Activated CD8-positive, alpha-beta memory T cell treated with anti-CD3 and anti-CD28 coated beads, Interleukin-2, amount 50 U/mL, for 1 hour (primary cell): ENCODE data around the gene SEMA3D.

Experiments used
- DNase-seq: peaks from one replicate; pipeline ENCODE4 v3.0.0-alpha.2; 2020; ENCODE audit errors: extremely low read depth

Gene SEMA3D

DNA sequence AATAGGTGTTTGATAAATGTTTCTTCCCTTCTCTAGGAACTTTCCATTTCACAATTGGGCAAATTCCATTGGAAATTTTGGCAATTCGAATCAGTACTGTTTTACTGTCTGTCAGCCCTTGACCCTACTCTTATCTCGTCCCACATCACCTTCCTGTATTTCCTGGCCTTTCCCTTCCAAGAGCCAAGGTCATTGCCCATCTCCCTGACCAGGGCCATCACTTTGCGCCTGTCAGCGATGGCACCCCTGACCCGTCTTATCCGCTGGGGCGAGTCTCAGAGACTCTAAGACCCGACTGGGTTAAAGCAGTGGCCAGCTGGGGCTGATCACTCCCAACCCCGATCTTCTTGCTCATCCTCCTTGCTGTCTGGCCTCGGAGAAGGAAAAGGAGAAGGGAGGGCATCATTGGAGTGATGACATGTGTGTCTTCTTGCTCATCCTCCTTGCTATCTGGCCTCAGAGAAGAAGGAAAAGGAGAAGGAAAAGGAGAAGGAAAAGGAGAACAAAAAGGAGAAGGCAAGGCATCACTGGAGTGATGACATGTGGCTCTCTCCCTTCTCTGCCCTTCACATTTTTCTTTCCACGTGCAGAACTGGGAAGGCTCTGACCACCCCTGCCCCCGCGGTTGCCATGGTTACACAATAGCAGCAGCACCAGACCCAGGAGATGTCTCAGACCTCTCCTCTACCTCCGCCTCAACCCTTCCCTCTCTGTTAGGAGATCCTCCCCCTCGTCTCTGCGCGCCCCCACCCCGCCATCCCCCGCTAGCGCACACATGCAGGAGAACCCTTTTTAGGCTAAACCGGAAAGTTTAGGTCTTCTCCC, 2.0 kb downstream of the SEMA3D start:
- DNase-seq = no peak

DNA sequence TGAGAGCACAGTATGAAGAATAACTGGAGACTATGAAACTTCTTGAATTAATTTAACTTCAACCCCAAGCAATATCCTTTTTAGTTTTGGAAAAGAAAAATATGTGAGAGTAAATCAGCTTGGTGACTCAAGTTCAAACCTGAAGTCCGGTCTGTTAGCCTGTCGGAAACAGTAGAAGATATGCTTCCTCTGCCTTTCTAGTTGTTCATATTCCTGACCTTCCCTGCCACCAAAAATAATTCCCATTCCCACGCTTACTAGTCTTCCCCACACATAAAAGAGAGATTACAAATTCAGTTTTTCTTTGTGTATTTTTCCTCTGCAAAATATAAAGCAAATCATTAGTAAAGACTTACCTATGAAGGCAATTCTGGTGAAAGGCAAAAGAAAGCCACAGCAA, 3.6 kb downstream of the SEMA3D start:
- DNase-seq = no peak

DNA sequence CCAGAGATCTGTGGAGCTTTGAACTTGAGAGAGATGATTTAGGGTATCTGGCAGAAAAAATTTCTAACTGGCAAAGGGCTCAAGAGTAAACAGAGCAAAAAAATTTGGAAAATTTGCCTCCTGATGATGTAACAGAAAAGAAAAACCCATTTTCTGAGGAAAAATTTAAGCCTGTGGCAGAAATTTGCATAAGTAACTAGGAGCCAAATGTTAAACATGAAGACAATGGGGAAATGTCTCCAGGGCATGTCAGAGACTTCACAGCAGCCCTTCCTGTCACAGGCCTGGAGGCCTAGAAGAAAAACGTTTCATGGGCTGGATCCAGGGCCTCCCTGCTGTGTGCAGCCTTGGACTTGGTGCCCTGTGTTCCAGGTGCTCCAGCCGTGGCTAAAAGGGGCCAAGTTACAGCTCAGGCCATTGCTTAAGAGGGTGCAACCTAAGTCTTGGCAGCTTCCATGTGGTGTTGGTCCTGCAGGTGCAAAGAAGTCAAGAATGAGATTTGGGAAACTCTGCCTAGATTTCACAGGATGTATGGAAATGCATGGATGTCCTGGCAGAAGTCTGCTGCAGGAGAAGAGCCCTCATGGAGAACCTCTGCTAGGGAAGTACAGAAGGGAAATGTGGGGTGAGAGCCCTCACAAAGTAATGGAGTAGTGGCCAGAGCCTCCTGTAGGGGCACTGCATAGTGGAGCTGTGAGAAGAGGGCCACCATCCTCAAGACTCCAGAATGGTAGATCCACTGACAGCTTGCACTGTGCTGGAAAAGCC, 8.1 kb downstream of the SEMA3D start:
- no peak for DNase-seq

DNA sequence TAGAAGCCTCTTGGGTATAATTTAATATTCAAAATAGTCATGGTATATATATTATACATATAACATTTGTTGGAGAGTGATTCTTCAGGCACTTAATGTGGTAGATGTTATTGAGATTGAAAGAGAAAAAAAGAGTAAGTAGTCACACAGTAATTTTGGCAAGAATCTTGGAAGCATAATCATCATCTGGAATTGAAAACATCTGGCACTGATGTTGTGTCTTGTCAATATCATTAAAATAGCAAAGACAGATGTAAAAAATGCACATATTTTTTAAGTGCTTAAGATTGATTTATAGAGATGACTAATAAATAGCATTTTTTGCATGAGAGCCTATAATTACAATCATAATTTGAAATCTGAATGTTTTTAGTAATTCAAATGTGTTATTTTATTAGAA, 9.5 kb downstream of the SEMA3D start:
- DNase-seq = no peak

DNA sequence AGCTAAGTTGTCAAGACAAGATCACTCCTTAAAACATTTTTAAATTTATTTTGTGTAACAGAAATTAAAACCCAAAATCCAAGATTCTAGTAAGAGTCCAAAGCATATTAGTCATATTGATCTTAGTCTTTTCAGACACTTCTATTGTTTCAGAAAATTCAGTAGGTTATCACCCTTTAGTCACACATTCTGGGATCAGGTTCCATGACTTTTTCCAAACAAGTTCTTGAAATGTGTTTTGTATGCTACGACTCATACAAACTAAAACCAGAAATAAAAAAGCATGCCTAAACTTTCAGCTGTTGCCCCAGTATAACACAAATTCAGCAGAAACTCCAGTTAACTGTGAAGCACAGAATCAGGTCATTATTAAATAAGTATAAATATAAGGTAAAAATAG, 10.7 kb downstream of the SEMA3D start:
- DNase-seq = no peak

DNA sequence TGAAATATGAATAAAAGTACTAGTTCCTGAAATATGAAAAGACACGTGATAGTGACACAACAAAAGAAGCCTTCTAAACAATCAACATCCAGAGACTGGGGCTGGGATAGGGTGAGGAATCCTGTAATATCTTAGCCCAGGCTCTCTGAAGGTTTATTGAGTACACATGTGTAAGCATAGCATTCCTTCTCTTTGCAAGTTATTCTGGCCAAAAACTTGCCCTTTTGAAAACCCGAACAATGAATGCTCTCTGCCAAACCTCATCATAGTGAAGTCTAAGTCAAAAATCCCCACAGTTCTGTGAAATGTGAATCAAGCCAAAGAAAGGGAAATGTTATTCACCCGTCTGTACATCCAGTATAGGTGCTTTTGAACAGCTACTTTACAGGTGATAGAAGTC, 11.6 kb downstream of the SEMA3D start:
- no peak for DNase-seq

DNA sequence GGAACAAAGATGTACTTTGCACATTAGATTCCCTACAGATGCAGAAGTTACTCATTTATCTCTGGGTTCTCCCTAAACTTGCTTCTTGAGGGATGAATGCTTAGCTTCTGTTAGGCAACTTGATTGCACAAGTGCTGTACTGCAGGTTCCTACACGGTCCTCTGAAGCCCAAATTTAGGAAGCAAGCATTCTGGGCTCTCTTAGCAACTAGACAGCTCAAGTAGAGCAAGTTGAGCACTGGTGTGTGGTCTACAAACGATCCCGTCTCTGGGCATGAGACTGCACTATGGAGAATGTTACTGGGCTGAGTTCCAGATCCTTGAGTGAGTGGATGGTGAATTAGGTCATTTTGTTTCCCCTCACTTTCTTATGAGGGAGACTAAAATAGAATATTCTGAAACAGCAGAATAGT, 14.3 kb downstream of the SEMA3D start:
- DNase-seq = no peak

DNA sequence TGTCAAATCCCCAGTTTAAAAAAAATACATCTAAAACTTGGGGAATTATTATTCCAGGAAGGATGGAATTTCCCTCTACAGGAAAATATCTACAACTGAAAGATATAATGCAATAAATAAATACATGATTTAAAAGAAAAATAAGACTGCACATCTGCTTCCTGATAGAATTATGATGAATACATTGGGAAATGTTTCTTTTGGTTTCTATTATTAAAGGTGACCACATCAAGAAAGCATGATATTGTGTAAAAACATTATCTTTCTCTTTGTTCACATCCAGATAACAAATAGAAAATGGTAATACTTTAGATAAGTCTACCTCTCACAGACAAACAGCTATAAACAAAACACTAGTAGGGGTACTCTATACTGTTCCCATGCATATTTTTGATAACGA, 19.2 kb downstream of the SEMA3D start:
- no peak for DNase-seq

DNA sequence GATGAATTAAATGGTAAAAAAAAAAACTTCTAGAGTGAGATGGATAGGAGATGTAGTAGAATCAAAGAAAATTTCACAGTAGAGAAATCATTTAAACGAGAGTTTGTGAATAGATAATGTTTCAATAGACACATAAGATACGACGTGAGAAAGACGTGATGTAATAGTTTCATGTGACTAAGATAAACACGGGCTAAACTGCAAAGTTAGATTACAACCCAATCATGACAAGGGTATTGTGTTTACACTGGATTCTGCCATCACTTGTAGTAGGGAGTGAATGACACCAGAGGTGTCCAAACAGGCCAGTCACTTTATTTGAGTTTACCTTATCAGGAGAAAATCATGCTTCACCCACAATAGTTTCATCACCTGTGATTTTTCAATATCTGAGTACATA, 21.6 kb downstream of the SEMA3D start:
- no peak for DNase-seq

DNA sequence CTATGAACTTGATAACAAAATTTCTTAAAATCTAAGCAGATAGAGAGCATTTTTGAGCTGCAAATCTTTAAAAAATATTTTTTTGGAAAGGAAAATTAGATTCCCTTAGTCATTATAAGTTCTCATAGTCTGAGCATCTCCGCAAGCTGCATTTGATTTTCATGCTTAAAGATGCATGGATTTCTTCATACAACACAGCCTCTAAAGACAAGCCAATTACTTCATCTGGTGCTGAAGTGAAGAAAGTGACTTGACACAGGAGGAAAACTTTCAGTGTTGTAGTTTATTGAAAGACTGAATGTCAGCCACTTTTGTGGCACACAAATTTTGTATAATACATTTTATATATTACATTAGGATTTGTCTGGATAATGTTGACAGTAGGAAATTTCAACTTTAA, 22.5 kb downstream of the SEMA3D start:
- no peak for DNase-seq

DNA sequence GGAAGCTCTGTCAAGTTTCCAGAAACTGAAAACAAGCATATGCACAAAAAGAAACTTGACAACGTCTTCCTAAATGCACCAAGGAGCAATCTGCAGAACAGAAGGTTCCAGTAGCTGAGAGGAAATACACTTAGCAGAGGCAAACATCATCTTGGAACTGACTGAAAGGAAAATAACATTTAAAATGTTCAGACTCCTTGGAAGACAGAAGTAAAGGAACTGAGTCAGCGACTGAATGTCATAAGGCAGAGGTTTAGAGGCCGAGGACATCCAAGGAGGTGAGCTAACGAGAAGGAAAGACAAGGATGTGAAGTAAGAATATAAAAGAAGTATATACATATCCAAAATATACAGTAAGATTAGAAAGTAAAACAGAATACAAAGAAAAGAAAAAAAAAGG, 24.1 kb downstream of the SEMA3D start:
- no peak for DNase-seq

DNA sequence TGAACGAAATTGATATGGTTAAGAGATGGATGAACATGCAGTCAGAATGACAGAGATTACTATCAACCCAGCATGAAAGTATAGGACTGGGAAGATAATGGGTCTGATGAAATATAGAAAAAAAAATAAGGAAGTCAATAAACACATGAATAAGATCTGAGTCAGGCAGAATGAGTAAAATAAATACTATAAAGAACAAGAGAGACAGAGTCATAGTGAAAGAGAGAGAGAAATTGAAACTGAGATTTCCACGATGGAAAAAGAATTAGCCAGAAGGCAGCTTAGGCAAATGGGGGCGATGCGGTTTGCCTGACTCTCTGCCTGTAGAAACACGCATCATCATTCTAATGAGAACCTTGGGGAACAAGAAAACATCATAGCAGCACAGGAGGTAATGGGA, 26.6 kb downstream of the SEMA3D start:
- no peak for DNase-seq

DNA sequence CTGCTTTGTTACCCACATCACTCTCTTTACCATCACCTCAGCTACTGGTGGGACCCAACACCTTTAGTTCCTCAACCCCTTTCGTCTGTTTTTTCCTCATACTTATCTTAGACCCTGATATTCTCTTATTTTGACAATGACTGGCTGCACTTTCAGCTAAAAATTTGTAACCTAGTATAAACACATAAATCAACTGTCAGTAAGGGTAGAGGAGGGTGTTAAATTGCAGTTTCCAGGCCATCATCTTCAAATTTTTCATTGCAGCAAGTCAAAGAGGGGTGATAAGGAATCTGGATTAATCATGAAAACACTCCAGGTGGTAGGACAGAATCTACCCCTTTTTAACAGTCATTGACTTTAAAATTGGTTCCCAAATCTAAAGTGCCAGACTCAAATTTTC, 27.9 kb downstream of the SEMA3D start:
- no peak for DNase-seq

DNA sequence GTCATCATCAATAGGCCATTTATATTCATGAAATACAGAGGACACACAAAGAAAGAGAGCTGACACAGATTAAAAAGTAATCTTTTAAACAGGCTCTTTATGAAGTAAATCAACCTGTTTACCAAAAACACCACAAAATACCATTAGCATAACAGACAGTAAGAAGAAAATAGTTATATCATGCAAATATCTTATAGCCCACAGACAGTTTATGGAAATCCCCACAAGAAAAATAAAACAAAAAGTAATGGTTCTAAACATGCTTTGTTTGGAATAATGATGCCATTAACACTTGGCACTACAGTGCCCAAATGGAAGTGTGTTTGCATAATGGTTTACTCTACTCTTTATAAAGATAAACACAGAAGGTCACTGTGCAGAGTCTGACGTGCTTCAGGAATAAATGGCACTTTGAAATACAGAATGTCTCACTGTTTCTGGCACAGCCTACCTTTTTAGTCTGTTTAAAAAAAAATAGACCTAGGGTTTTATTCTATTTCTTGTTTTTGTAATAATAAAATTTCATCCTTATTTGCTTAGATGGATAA, 30.1 kb downstream of the SEMA3D start:
- DNase-seq = no peak

DNA sequence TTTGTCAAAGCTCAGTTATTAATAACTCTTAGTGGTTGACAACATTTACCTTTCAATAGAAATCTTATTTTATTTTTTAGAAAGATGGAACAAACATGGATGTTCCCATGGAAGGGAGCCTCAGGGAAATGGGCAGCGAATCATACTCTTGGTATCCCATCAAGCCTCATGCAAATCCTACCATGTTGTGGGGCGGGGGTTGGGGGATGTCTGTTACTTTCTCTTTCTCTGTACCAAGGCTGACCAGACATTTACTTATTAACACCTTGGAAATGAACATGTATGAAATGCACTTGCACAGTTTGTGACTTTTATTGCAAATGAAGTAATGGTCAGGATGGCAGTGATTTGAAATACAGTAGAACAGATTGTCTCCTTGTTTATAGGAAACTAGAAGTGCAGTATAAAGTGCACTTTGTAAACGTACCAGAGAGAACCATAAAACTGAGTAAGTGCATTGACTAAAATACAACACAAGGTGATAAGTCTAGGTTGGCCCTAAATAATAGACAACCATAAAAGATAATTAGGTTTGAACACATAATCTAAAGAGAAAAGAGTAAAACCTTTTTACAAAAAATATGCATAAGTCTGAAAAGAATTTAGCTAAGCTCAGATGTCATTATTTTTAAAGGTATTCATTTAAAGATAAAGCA, 32.4 kb downstream of the SEMA3D start:
- no peak for DNase-seq

DNA sequence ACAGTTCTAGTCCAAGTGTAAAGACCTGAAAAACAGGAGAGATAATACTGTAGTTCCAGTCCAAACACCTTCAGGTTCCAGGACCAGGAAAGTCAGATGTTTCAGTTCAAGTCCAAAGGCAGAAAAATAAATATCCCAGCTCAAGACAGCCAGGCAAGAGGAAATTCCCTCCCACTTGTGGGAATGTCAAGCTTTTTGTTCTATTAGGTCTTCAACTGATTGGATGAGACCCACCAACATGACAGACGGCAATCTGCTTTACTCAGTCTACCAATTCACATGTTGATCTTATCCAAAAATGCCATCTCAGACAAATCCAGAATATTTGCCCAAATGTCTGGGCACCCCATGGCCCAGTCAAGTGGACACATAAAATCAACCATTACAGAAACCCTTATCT, 33.1 kb downstream of the SEMA3D start:
- no peak for DNase-seq

DNA sequence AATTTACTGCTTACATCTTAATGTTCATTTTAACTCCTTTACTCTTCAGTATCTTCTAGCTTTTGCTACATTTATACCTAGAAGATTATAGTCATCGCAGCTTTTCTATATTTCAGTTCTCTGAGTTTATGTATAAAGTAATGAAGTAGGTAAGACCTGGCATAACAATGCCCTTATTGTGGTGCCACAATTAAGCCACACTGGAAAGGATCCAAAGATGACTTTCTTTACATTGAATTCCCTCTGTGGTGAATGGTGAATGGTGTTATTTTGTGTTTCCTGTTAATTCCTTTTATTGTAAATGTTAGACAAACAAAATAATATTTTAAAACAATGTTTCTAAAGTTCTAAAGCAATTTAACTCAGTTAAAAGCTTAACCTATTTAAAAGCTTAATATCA, 36.2 kb downstream of the SEMA3D start:
- no peak for DNase-seq

DNA sequence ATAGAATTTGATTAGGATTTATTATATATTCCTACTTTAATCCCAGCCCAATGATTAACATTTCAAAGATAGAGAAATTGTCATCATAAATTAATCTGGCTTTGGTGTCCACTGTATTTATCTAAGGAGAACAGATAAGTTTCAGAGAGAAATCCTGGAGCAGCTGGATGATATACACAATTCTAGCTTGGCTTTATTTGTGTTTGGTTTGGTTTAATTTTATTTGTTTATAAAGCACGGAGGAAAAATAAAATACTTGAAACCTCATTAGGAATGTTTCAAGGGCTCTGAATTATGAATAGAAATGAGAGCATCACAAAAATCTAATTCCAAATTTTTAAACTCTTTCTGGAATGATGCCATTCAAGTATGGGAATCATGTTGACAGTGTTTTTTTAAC, 42.1 kb downstream of the SEMA3D start:
- no peak for DNase-seq

DNA sequence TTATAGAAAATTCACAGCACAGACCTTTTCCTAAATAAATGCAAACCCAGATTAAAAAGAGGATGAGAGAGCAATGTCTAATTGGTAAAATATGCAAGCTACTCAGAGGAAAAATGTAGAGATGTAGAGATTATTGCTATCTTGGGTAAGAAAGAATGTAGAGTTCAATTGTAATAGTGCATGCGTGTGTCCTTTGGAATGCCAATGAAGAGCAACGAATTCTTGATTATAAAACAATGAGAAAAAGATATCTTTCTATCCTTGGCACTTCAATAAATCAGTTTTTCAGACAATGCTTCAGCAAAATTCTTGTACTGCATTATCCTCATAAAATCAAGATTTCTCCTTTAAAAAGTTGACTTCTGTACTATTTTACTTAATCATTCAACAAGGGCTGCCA, 50.9 kb downstream of the SEMA3D start:
- no peak for DNase-seq

DNA sequence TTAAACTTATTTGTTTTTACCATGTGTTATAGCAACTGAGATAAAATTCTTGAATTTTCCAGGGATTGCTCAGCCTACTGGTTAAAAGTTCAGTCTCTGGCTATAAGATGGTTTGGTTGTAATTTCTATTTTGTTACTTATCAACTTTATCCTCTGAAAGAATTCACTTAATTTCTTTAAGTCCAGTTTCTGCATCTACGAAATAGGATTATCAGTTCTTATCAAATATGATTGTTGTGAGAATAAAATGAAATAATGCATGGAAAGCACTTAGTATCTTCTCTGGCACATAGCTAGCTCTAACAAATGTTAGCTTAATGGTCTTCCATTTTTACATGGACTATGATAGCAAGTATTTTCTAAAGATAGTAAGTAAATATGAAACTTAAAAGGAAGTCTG, 53.3 kb downstream of the SEMA3D start:
- no peak for DNase-seq

DNA sequence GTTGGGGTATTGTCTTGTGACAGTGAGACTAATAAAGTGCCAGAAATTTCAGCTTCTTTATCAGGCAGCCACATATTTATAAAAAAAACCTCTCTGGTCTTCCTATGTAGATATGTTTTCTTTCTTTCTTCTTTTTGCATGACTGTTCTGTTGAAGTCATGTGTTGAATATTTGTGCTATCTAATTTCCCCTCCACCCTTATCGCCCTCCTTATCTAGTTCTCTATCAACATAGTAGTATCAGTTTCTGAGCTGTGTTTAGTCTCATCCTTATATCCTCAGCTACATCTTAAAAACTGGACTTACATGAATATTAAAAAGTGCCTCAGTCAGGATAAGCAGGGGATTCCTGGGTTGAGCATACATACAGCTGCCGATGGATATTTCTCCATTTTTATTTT, 53.9 kb downstream of the SEMA3D start:
- no peak for DNase-seq

DNA sequence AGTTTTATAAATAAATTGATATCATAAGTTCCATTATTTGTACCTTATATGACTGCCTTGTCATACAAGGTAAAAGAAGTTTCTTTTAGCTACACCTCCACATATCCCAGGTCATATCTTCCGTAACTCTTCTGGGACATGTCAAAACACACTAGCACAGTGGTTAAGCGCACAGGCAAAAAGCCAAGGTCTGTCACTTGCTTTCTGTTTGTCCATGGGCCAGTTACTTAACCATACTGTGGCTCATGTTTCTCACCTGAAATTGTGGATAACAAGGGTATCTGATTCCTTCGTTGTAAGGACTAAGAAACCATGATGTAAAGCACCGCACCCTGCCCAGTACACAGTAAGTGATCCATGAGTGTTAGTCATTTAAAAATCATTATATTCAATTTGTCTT, 56.2 kb downstream of the SEMA3D start:
- DNase-seq = no peak

DNA sequence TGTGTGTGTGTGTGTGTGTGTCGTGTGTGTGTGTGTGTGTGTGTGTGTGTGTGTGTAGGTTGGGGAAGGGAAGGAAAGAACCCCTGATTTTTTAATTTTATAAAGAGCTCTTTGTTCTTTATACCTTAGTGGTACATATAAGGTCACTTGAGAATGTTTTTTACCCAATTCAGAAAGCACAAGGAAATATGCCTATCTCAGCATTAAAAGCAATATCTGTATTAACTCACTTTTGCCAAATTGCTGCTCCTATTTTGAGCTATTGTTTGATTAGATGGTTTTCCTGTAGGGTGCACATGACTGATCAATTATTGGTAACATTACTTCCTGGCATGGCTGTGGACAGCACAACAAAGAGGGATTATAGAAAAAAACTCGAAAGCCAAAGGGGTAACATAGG, 60.5 kb downstream of the SEMA3D start:
- no peak for DNase-seq
